Lower leg skin (tissue), 3 donors: Measurements from ENCODE around the gene ABCF2.

ENCODE experiments used
- CTCF ChIP-seq, 3 donors: fragments of 450-650 bp; IDR thresholded peaks; one replicate each; pipeline ENCODE4 v1.5.1; 2016; ENCODE audit warnings: antibody characterized with exemption in 3 of 3, mild to moderate bottlenecking in 3 of 3, moderate library complexity in 2 of 3
- POLR2A ChIP-seq, 2 donors: fragments of 450-650 bp; IDR thresholded peaks; one replicate each; pipeline ENCODE4 v1.6.1; 2016 to 2017; ENCODE audit warnings: antibody characterized with exemption in 2 of 2, mild to moderate bottlenecking in 1 of 2, moderate library complexity in 1 of 2

- TF ChIP-seq POLR2A (IDR thresholded peaks at IDR 0.05) (no peak), CTCF (IDR thresholded peaks at IDR 0.05) (no peak)
Measured at GRCh38 chr7:151179946-151180345, 47.1 kb downstream of the ABCF2 start.
